Measurements from ENCODE around the gene TMTC1. TPM values are rescaled to one million over a fixed set of nuclear protein-coding genes. Genes with fewer than 3 reads are reported as not detected.
A peak's percentile ranks its signal among the peaks of the same experiment; 100 is the strongest.

TMTC1 gene
- total RNA-seq, 2 experiments from 2014 or later, result not detected

DNA sequence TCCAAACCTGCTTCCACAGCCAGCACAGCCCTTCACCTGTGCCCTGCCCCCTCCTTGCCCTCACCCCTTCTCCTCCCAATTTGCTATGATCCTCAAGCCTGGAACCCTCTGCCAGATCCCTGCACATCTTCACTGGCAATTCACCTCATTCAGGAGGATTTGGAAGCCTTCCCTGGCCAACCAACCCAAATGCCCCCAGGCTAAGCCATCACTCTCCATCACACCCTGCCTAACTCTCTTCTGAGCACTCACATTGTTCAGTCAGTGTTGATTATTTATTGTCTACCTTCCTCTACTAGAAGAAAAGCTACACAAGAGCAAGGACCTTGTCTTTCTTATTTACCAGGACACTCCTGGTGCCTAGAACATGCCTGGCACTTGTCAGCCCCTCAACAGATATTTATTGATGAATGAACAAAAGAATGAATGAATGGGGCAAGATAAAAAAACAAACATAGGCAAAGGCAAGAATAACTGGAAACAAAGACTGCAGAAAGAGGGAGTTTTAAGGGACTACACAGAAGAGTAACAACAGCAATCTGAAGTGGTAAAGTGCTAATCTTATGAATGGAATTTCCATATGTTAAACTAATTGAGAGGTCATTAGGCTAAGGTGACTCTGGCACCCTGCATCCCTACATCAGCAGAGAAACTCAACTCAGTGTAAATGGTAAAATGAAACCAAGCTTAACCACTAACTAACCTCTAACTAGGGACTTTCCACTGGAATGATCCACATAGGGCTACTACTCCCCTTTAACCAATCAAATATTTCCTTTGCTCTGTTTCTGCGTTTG is 33.4 kb downstream of the TMTC1 start:
- Mint-ChIP-seq H3K27ac (no peak overlapping the region), H3K4me3 (no peak overlapping the region), H3K27me3 (peaks cover 5% of the 10 kb centered on the region), H3K36me3 (ENCODE audit: low read depth) (no peaks in the 10 kb centered on the region), H3K9me3 (peaks cover 4% of the 10 kb centered on the region), H3K4me1 (ENCODE audit: low read depth) (no peaks in the 10 kb centered on the region)
- intact Hi-C loops (cut with micrococcal nuclease), result no loop called here
- no peak for DNase-seq
- ChIA-PET CTCF (no interaction called here), POLR2A (no interaction called here)
- peak; percentile 20 for ATAC-seq
- TF ChIP-seq, protein P1, sequence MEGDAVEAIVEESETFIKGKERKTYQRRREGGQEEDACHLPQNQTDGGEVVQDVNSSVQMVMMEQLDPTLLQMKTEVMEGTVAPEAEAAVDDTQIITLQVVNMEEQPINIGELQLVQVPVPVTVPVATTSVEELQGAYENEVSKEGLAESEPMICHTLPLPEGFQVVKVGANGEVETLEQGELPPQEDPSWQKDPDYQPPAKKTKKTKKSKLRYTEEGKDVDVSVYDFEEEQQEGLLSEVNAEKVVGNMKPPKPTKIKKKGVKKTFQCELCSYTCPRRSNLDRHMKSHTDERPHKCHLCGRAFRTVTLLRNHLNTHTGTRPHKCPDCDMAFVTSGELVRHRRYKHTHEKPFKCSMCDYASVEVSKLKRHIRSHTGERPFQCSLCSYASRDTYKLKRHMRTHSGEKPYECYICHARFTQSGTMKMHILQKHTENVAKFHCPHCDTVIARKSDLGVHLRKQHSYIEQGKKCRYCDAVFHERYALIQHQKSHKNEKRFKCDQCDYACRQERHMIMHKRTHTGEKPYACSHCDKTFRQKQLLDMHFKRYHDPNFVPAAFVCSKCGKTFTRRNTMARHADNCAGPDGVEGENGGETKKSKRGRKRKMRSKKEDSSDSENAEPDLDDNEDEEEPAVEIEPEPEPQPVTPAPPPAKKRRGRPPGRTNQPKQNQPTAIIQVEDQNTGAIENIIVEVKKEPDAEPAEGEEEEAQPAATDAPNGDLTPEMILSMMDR (IDR thresholded peaks at IDR 0.05), result no peak

DNA sequence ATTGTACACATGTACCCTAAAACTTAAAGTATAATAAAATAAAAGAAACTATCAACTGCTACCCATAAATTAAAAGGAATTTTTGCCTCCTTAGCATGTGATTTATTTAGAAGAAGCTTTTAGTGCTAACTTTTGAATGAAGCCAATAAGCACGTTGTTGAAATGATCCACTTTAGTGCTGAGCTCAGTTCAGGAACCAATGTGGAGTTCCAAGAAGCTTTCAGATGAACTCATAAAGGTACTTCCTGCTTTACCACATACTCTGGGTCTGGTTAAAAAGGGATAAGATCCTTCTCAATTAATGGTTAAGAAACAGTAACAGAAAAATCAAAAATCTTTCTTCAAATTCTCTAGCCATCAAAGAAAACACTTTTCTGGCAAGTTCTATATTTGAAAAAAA is 39.4 kb downstream of the TMTC1 start:
- intact Hi-C loops (cut with micrococcal nuclease), result no loop called here
- no peaks in the 10 kb centered on the region for H3K36me3 Mint-ChIP-seq (ENCODE audit: low read depth)
- no peaks in the 10 kb centered on the region for H3K27me3 Mint-ChIP-seq
- CTCF ChIA-PET, result no interaction called here
- no peak overlapping the region for H3K27ac Mint-ChIP-seq
- H3K4me1 Mint-ChIP-seq (ENCODE audit: low read depth), result no peaks in the 10 kb centered on the region
- DNase-seq (no peak), ATAC-seq (no peak)
- POLR2A ChIA-PET, result no interaction called here
- TF ChIP-seq, protein P1 (IDR thresholded peaks at IDR 0.05), result no peak
- H3K9me3 Mint-ChIP-seq, result no peaks in the 10 kb centered on the region
- H3K4me3 Mint-ChIP-seq, result no peak overlapping the region

DNA sequence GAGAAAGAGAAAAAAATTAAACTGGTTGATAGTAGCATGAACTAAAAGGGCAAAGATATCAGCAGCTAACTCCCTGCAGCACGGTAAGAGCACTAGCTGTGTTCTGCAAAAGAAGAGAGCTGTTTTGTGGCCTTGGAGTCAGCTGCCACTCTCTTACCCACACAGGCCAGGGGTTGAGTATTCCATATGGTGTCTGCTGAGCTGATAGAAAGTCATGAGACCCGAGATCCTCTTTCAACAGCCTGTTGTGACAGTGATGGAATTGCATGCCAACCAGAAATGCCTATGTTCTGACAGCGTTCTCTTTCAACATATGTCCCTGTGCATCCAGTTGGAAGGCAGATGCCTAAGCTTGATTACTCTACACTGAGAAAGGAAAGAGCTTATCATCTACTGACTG is 39.9 kb downstream of the TMTC1 start:
- H3K4me3 Mint-ChIP-seq, result no peak overlapping the region
- ATAC-seq (no peak), DNase-seq (no peak)
- POLR2A ChIA-PET, result no interaction called here
- no peaks in the 10 kb centered on the region for H3K4me1 Mint-ChIP-seq (ENCODE audit: low read depth)
- CTCF ChIA-PET, result no interaction called here
- H3K27me3 Mint-ChIP-seq, result no peaks in the 10 kb centered on the region
- intact Hi-C loops (cut with micrococcal nuclease), result no loop called here
- no peaks in the 10 kb centered on the region for H3K36me3 Mint-ChIP-seq (ENCODE audit: low read depth)
- TF ChIP-seq, protein P1 (IDR thresholded peaks at IDR 0.05), result no peak
- no peaks in the 10 kb centered on the region for H3K9me3 Mint-ChIP-seq
- H3K27ac Mint-ChIP-seq, result no peak overlapping the region

DNA sequence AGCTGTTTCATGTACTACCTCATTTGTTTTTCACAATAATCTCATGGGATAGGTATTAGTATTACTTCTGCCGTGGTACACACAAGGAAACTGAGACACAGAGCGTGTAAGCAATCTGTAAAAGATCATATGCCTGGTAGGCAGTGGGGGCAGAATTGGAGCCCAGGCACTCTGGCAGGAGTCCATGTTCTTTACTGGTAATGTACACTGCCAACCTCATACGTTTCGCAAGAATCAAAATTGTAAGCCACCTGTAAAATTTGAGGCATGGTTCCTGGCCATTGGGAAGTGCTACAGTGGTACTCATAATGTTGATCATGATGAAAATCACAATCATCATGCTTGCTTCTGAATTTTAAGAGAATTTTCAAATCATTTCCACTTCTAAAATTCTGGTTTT is 40.7 kb downstream of the TMTC1 start:
- ChIA-PET CTCF (no interaction called here), POLR2A (no interaction called here)
- no peak overlapping the region for H3K4me3 Mint-ChIP-seq
- no peaks in the 10 kb centered on the region for H3K4me1 Mint-ChIP-seq (ENCODE audit: low read depth)
- H3K36me3 Mint-ChIP-seq (ENCODE audit: low read depth), result no peaks in the 10 kb centered on the region
- H3K9me3 Mint-ChIP-seq, result no peaks in the 10 kb centered on the region
- TF ChIP-seq, protein P1 (IDR thresholded peaks at IDR 0.05), result no peak
- ATAC-seq (no peak), DNase-seq (no peak)
- intact Hi-C loops (cut with micrococcal nuclease), result no loop called here
- H3K27ac Mint-ChIP-seq, result no peak overlapping the region
- no peaks in the 10 kb centered on the region for H3K27me3 Mint-ChIP-seq

DNA sequence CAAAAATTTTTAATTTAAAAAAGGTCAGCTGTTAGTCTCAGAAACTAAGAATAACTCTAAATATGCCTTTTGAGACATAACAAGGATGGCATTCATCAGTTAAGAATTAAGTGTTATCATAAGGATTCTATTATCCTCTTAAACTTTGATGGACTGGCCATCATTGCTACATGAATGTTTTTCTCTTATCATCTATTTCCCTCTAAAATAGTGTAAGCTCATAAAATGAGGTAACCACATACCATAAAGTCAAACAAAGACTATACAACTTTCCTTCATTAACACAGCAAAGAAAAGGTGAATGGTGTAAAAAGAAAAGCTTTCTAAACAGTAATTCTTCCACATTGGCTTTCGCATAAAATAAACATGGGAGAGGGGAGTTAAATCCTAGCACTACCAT is 41.1 kb downstream of the TMTC1 start:
- DNase-seq (no peak), ATAC-seq (no peak)
- ChIA-PET POLR2A (no interaction called here), CTCF (no interaction called here)
- no peak overlapping the region for H3K27ac Mint-ChIP-seq
- TF ChIP-seq, protein P1 (IDR thresholded peaks at IDR 0.05), result no peak
- H3K9me3 Mint-ChIP-seq, result no peaks in the 10 kb centered on the region
- no peaks in the 10 kb centered on the region for H3K4me1 Mint-ChIP-seq (ENCODE audit: low read depth)
- no peaks in the 10 kb centered on the region for H3K36me3 Mint-ChIP-seq (ENCODE audit: low read depth)
- H3K4me3 Mint-ChIP-seq, result no peak overlapping the region
- intact Hi-C loops (cut with micrococcal nuclease), result no loop called here
- no peaks in the 10 kb centered on the region for H3K27me3 Mint-ChIP-seq
